K562 (cell line): ENCODE data around the gene MAN1B1. TPM values are rescaled to one million over a fixed set of nuclear protein-coding genes. Genes with fewer than 3 reads are reported as not detected.

Experiments used
- ATAC-seq: fragments of 200-7000 bp; cut with Tn5 transposase; 3 replicates; pipeline ENCODE4 v1.9.1; 2020; ENCODE audit warnings: moderate library complexity
- BruUV-seq: library from RNA; stranded (reverse); fragments of 400-500 nt; replicated peaks from 2 replicates; lab custom pipeline; 2021; lab: Mats Ljungman, UMichigan
- CTCF ChIA-PET: fragments of 300-600 bp; formaldehyde crosslinking; extraction: SDS; loops from one replicate; lab custom pipeline; 2021; ENCODE audit warnings: low intra/inter-chr PET ratio; lab: Yijun Ruan, JAX
- POLR2A ChIA-PET: fragments of 300-600, 350-650 bp; sonication (Branson Sonifier 250); formaldehyde crosslinking; extraction: SDS; loops from one replicate; lab custom pipeline; 2021; ENCODE audit warnings: antibody characterized with exemption, inconsistent platforms; lab: Yijun Ruan, JAX
- DNase-seq, 4 experiments: peaks; one replicate each; pipeline versions ENCODE4 v3.0.0 to v3.0.0-alpha.2; 2011 to 2018; ENCODE audit warnings: low spot score in 3 of 4, mixed read lengths in 3 of 4; ENCODE audit errors: extremely low read depth in 1 of 4
- FAIRE-seq: peaks from 2 replicates; lab custom pipeline; 2011; peaks lifted over from hg19 to GRCh38; lab: Jason Lieb, UNC
- H2AFZ ChIP-seq: 2 replicates; pipeline ENCODE4 v1.6.0; 2011; ENCODE audit warnings: low read depth, low read length, control low read depth, inconsistent platforms
- H3K27ac ChIP-seq: fragments of 200-600 bp; 3 replicates; pipeline ENCODE4 v1.8.0; 2011; ENCODE audit warnings: low read depth, mild to moderate bottlenecking, control low read depth, inconsistent platforms, low read length, moderate library complexity, mixed read lengths; ENCODE audit errors: extremely low read depth
- H3K27me3 ChIP-seq, 2 experiments: fragments of 300-600 bp in 1 of 2; 2 replicates in 1 of 2; 3 replicates in 1 of 2; pipeline versions ENCODE4 v1.6.0 to v1.8.0; 2011; ENCODE audit warnings: inconsistent platforms in 2 of 2, low read length in 2 of 2, mild to moderate bottlenecking in 1 of 2, mixed read lengths in 1 of 2, moderate library complexity in 1 of 2; ENCODE audit not compliant: control insufficient read depth in 2 of 2, insufficient read depth in 2 of 2
- H3K36me3 ChIP-seq: fragments of 300-600 bp; 3 replicates; pipeline ENCODE4 v1.8.0; 2011; ENCODE audit warnings: mild to moderate bottlenecking, low read length, inconsistent platforms; ENCODE audit not compliant: control insufficient read depth, insufficient read depth
- H3K4me1 ChIP-seq, 2 experiments: fragments of 200-600 bp in 1 of 2; replicated peaks in 1 of 2; 2 replicates in 1 of 2; 3 replicates in 1 of 2; pipeline versions ENCODE4 v1.5.1 to v1.8.0; 2011; ENCODE audit warnings: inconsistent platforms in 2 of 2, low read length in 2 of 2, mild to moderate bottlenecking in 1 of 2, mixed read lengths in 1 of 2, moderate library complexity in 1 of 2; ENCODE audit not compliant: control insufficient read depth in 2 of 2, insufficient read depth in 2 of 2
- H3K4me2 ChIP-seq: 2 replicates; pipeline ENCODE4 v1.6.1; 2011; ENCODE audit warnings: low read length, control low read depth, inconsistent platforms, mixed read lengths; ENCODE audit not compliant: insufficient read depth
- H3K4me3 ChIP-seq: fragments of 200-600 bp; sonication (generic), shearing (Covaris generic); 2 replicates; pipeline ENCODE4 v1.5.1; 2016; ENCODE audit warnings: control low read depth, inconsistent platforms
- H3K79me2 ChIP-seq: fragments of 200-600 bp; 3 replicates; pipeline ENCODE4 v1.8.0; 2011; ENCODE audit warnings: low read length, inconsistent platforms; ENCODE audit not compliant: control insufficient read depth, insufficient read depth
- H3K9ac ChIP-seq, 2 experiments: 2 replicates each; pipeline versions ENCODE4 v1.6.0 to v1.6.1; 2011; ENCODE audit warnings: low read depth in 2 of 2, low read length in 2 of 2, control low read depth in 1 of 2, inconsistent platforms in 1 of 2, mild to moderate bottlenecking in 1 of 2, mixed read lengths in 1 of 2; ENCODE audit not compliant: insufficient read depth in 1 of 2
- H3K9me1 ChIP-seq: one replicate; pipeline ENCODE4 v1.6.0; 2011; ENCODE audit warnings: inconsistent platforms, mild to moderate bottlenecking, low read length, moderate library complexity; ENCODE audit not compliant: control insufficient read depth, insufficient read depth
- H3K9me3 ChIP-seq: replicated peaks from 2 replicates; pipeline ENCODE4 v1.5.1; 2011; ENCODE audit warnings: low read depth, low read length, inconsistent platforms; ENCODE audit not compliant: control insufficient read depth, insufficient read depth
- H4K20me1 ChIP-seq: replicated peaks from 2 replicates; pipeline ENCODE4 v1.6.1; 2011; ENCODE audit warnings: low read length, inconsistent platforms, mixed read lengths; ENCODE audit not compliant: control insufficient read depth, insufficient read depth
- CBFB ChIP-seq: sonication (generic); formaldehyde crosslinking; IDR thresholded peaks from 2 replicates; pipeline ENCODE4 v1.4.0; 2020; ENCODE audit warnings: mild to moderate bottlenecking, missing genetic modification reagents
- JUND ChIP-seq, 2 experiments: IDR thresholded peaks; 2 replicates in 1 of 2; 3 replicates in 1 of 2; pipeline ENCODE4 v1.6.1; 2011; ENCODE audit warnings: borderline replicate concordance in 2 of 2, low read depth in 2 of 2, low read length in 2 of 2, improper control_type of control experiment in 1 of 2, missing biosample characterization in 1 of 2, missing genetic modification characterization in 1 of 2, missing genetic modification reagents in 1 of 2
- KDM1A ChIP-seq, 2 experiments: fragments of 450-650 bp; IDR thresholded peaks; 2 replicates each; pipeline ENCODE4 v1.6.1; 2016; ENCODE audit warnings: mild to moderate bottlenecking in 2 of 2
- ZEB2 ChIP-seq: fragments of 450-650 bp; IDR thresholded peaks from 2 replicates; pipeline ENCODE4 v1.6.1; 2016
- ZNF644 ChIP-seq: fragments of 200-800 bp; sonication (Bioruptor generic); IDR thresholded peaks from 2 replicates; pipeline ENCODE4 v1.6.1; 2016; ENCODE audit warnings: low read depth, missing genetic modification characterization, missing compliant biosample characterization
- WGBS: fragments of 100-300 bp; shearing (Covaris generic); methylation state at CpG from one replicate; pipeline ENCODE4 v1.1.6; 2016; ENCODE audit warnings: low coverage, mixed read lengths; ENCODE audit not compliant: insufficient coverage; ENCODE audit errors: missing lambda C conversion rate; 5-methylcytosine and 5-hydroxymethylcytosine counted together
- in situ Hi-C: fragments of 300-500 bp; cut with MboI; formaldehyde crosslinking; loops from 4 replicates; pipeline ENCODE4 v1.15.0; 2018; ENCODE audit warnings: inconsistent platforms, mixed read lengths
- intact Hi-C: fragments of 100-400 bp; cut with micrococcal nuclease; formaldehyde crosslinking; loops from 2 replicates; pipeline ENCODE4 v1.14.2; 2022
- polyA plus RNA-seq, 8 experiments: library from polyadenylated mRNA; depleted of rRNA in 4 of 8; stranded (reverse) in 5 of 8; unstranded in 3 of 8; fragments of >200 nt; fragmentation: Nextera tagmentation in 2 of 8; fragmentation: Illumina TruSeq in 1 of 8; extraction: Ambion mirVana in 2 of 8; extraction: Trizol in 1 of 8; gene quantifications; 2 replicates each; pipeline versions ENCODE4 v1.2.1 to v1.2.3, GENCODE V29; 2011 to 2014; ENCODE audit warnings: inconsistent platforms in 1 of 8, missing spikeins in 1 of 8
- total RNA-seq, 7 experiments: library from RNA; depleted of rRNA in 6 of 7; stranded (reverse); fragments of >200 nt in 6 of 7; fragmentation: Illumina TruSeq in 2 of 7; extraction: Trizol in 2 of 7; gene quantifications; 2 replicates each; pipeline versions ENCODE4 v1.2.1 to v1.2.3, GENCODE V29; 2011 to 2021; ENCODE audit warnings: low replicate concordance in 1 of 7

MAN1B1 gene
- total and polyA plus RNA-seq, 9 of the 15 experiments (the other 6 are each of a cell fraction or from before 2014, with no cell fraction given) = 0.55 to 36.6 (median 27.3) TPM

- ATAC-seq = no peak
- intact Hi-C loops = no loop called here
- no peak for DNase-seq
- H3K9me1 ChIP-seq = no peaks in the 10 kb centered on the region
- peak; percentile 64 for TF ChIP-seq ZEB2
- 0 out of 2 replicates have a peak, but pooled peaks have one; percentile 32 for TF ChIP-seq CBFB (CRISPR knock-in tag)
- no peak for TF ChIP-seq ZNF644 (tag)
- peak in 1 of 2 experiments; percentile 58; a peak in 1 of 4 replicates for TF ChIP-seq KDM1A (IDR thresholded peaks at IDR 0.05)
- TF ChIP-seq, all 486 proteins: peak for 3
- Histone ChIP-seq H3K36me3 (no peaks in the 10 kb centered on the region), H3K4me2 (no peak overlapping the region), H3K27me3 (peaks cover 3 to 17% of the 10 kb centered on the region in 2 experiments; a peak in 4 of 5 replicates), H3K9me3 (no peaks in the 10 kb centered on the region), H3K4me1 (peaks cover 8 to 52% of the 10 kb centered on the region in 2 experiments; a peak in 3 of 5 replicates), H3K79me2 (no peaks in the 10 kb centered on the region), H3K4me3 (no peak overlapping the region), H3K27ac (no peak overlapping the region), H4K20me1 (0 out of 2 replicates have a peak, but pooled peaks cover 5% of the 10 kb centered on the region), H2AFZ (no peak overlapping the region), H3K9ac (no peak overlapping the region)
- in situ Hi-C loops = no loop called here
- 72% methylated on average over 22 of the region's 26 CpGs for WGBS
- BruUV-seq = no TSS peak
- ChIA-PET CTCF (interaction anchor here (0.6 kb wide), 1 partner anchor 114 kb away, joined by 3 read pairs; no protein-coding TSS in a partner anchor), POLR2A (interaction anchor here (0.6 to 1.0 kb wide), 3 partner anchors 10 to 358 kb away, joined by 3 to 5 read pairs (median 3); no protein-coding TSS in a partner anchor)
- no peak for FAIRE-seq
These were observed 60.5 kb downstream of the MAN1B1 start for GRCh38 chr9:137147091-137147792.

- Histone ChIP-seq H3K4me2 (no peak overlapping the region), H3K36me3 (no peaks in the 10 kb centered on the region), H3K79me2 (no peaks in the 10 kb centered on the region), H3K9me1 (no peaks in the 10 kb centered on the region), H3K4me1 (peaks cover 8 to 52% of the 10 kb centered on the region in 2 experiments; a peak in 3 of 5 replicates), H3K9me3 (no peaks in the 10 kb centered on the region), H3K4me3 (no peak overlapping the region), H2AFZ (no peak overlapping the region), H3K27me3 (peaks cover 0 to 12% of the 10 kb centered on the region in 2 experiments; a peak in 2 of 5 replicates), H4K20me1 (0 out of 2 replicates have a peak, but pooled peaks cover 5% of the 10 kb centered on the region), H3K9ac (no peak overlapping the region; a peak in 1 of 4 replicates), H3K27ac (no peak overlapping the region)
- no TSS peak for BruUV-seq
- in situ Hi-C loops (no loop called here), intact Hi-C loops (no loop called here)
- no peak for TF ChIP-seq JUND (IDR thresholded peaks at IDR 0.05; ENCODE audit: borderline replicate concordance, low read depth, low read length)
- TF ChIP-seq JUND (tag; IDR thresholded peaks at IDR 0.05; ENCODE audit: borderline replicate concordance, low read depth, low read length) = no peak
- ChIA-PET CTCF (no interaction called here), POLR2A (interaction anchor here (1.2 kb wide), 1 partner anchor 20 kb away, joined by 4 read pairs; no protein-coding TSS in a partner anchor)
- ATAC-seq (no peak), DNase-seq (no peak), FAIRE-seq (no peak)
- WGBS = 35% methylated on average over 3 of the region's 24 CpGs
These were observed 61.0 kb downstream of the MAN1B1 start for GRCh38 chr9:137147793-137148160.
